ENCODE measurements around the gene PLEK. TPM values are rescaled to one million over a fixed set of nuclear protein-coding genes. Genes with fewer than 3 reads are reported as not detected.

PLEK gene
- total RNA-seq, 1 experiment from 2014 or later: not detected

- no peak overlapping the region for H2AFZ ChIP-seq (ENCODE audit: low read length)
- DNase-seq (no peak), ATAC-seq (no peak)
- H3K4me3 ChIP-seq (ENCODE audit: low read length): no peak overlapping the region
- ChIA-PET POLR2A (ENCODE audit: unreplicated experiment) (no interaction called here), CTCF (no interaction called here)
- no peaks in the 10 kb centered on the region for H3K36me3 ChIP-seq (ENCODE audit: low read depth, low read length)
- no peak overlapping the region for H3K27ac ChIP-seq (ENCODE audit: low read length)
- no peak overlapping the region for H3K9ac ChIP-seq (ENCODE audit: low read length)
- H3K9me3 ChIP-seq (ENCODE audit: low read length): no peaks in the 10 kb centered on the region
- intact Hi-C loops (cut with micrococcal nuclease): no loop called here
- H3K4me2 ChIP-seq (ENCODE audit: low read length): no peak overlapping the region
- H4K20me1 ChIP-seq (ENCODE audit: low read length): no peaks in the 10 kb centered on the region
- H3K79me2 ChIP-seq (ENCODE audit: low read length): no peaks in the 10 kb centered on the region
- H3K27me3 ChIP-seq (ENCODE audit: low read length): no peaks in the 10 kb centered on the region
- H3F3A ChIP-seq (ENCODE audit: low read length, unreplicated experiment): no peaks in the 10 kb centered on the region
- BruUV-seq (replicated peaks): no TSS peak
- H3K9me2 ChIP-seq (replicated peaks; ENCODE audit: low read length): no peaks in the 10 kb centered on the region
- no peak for TF ChIP-seq CTCF (conservative IDR thresholded peaks at IDR 0.05; ENCODE audit: low read depth, low read length)
- TF ChIP-seq EZH2phosphoT487 (IDR thresholded peaks at IDR 0.05; ENCODE audit: borderline replicate concordance, low read length): no peak
- TF ChIP-seq EZH2 (IDR thresholded peaks at IDR 0.05; ENCODE audit: low read length, unreplicated experiment): no peak
- peaks cover 42% of the 10 kb centered on the region for H3K4me1 ChIP-seq (ENCODE audit: insufficient read depth, low read length)
Measured at GRCh38 chr2:68340226-68341061, 24.6 kb upstream of the PLEK start.

GRCh38 chr2:68341062-68341329, 24.1 kb upstream of the PLEK start:
- Histone ChIP-seq H3F3A (ENCODE audit: low read length, unreplicated experiment) (no peaks in the 10 kb centered on the region), H3K27me3 (ENCODE audit: low read length) (no peaks in the 10 kb centered on the region), H4K20me1 (ENCODE audit: low read length) (no peaks in the 10 kb centered on the region), H3K9me2 (replicated peaks; ENCODE audit: low read length) (no peaks in the 10 kb centered on the region), H3K4me1 (ENCODE audit: insufficient read depth, low read length) (peaks cover 37% of the 10 kb centered on the region), H3K79me2 (ENCODE audit: low read length) (no peaks in the 10 kb centered on the region), H3K27ac (ENCODE audit: low read length) (no peak overlapping the region), H3K36me3 (ENCODE audit: low read depth, low read length) (no peaks in the 10 kb centered on the region), H3K4me3 (ENCODE audit: low read length) (no peak overlapping the region), H3K9me3 (ENCODE audit: low read length) (no peaks in the 10 kb centered on the region), H3K9ac (ENCODE audit: low read length) (no peak overlapping the region), H2AFZ (ENCODE audit: low read length) (no peak overlapping the region), H3K4me2 (ENCODE audit: low read length) (no peak overlapping the region)
- intact Hi-C loops (cut with micrococcal nuclease): no loop called here
- BruUV-seq (replicated peaks): no TSS peak
- no peak for ATAC-seq
- POLR2A ChIA-PET (ENCODE audit: unreplicated experiment): no interaction called here
- CTCF ChIA-PET: no interaction called here
- no peak for DNase-seq
- no peak for TF ChIP-seq EZH2 (IDR thresholded peaks at IDR 0.05; ENCODE audit: low read length, unreplicated experiment)
- TF ChIP-seq CTCF (conservative IDR thresholded peaks at IDR 0.05; ENCODE audit: low read depth, low read length): no peak
- no peak for TF ChIP-seq EZH2phosphoT487 (IDR thresholded peaks at IDR 0.05; ENCODE audit: borderline replicate concordance, low read length)

- ATAC-seq (no peak), DNase-seq (no peak)
- Histone ChIP-seq H3K79me2 (ENCODE audit: low read length) (no peaks in the 10 kb centered on the region), H3K9me2 (replicated peaks; ENCODE audit: low read length) (no peaks in the 10 kb centered on the region), H2AFZ (ENCODE audit: low read length) (no peak overlapping the region), H3K36me3 (ENCODE audit: low read depth, low read length) (no peaks in the 10 kb centered on the region), H3K27ac (ENCODE audit: low read length) (no peak overlapping the region), H4K20me1 (ENCODE audit: low read length) (no peaks in the 10 kb centered on the region), H3K4me2 (ENCODE audit: low read length) (no peak overlapping the region), H3K9ac (ENCODE audit: low read length) (no peak overlapping the region), H3K4me3 (ENCODE audit: low read length) (no peak overlapping the region), H3K27me3 (ENCODE audit: low read length) (no peaks in the 10 kb centered on the region), H3F3A (ENCODE audit: low read length, unreplicated experiment) (no peaks in the 10 kb centered on the region), H3K9me3 (ENCODE audit: low read length) (no peaks in the 10 kb centered on the region), H3K4me1 (ENCODE audit: insufficient read depth, low read length) (peaks cover 33% of the 10 kb centered on the region)
- ChIA-PET CTCF (no interaction called here), POLR2A (ENCODE audit: unreplicated experiment) (no interaction called here)
- intact Hi-C loops (cut with micrococcal nuclease): no loop called here
- TF ChIP-seq EZH2phosphoT487 (IDR thresholded peaks at IDR 0.05; ENCODE audit: borderline replicate concordance, low read length): no peak
- TF ChIP-seq CTCF (conservative IDR thresholded peaks at IDR 0.05; ENCODE audit: low read depth, low read length): no peak
- TF ChIP-seq EZH2 (IDR thresholded peaks at IDR 0.05; ENCODE audit: low read length, unreplicated experiment): no peak
- no TSS peak for BruUV-seq (replicated peaks)
Measured at GRCh38 chr2:68341583-68341982, 23.5 kb upstream of the PLEK start.

Data from PC-3 (cell line).